Neural cell (in vitro differentiated cells): ENCODE data around the gene PDE6A. TPM values are rescaled to one million over a fixed set of nuclear protein-coding genes. Genes with fewer than 3 reads are reported as not detected.
"Not testable (repeated sequence)": the region's sequence is repeated elsewhere in the genome, so short reads cannot be mapped to it uniquely, and the experiment has no call there.

Experiments
- H2AFZ ChIP-seq: fragments of 200-600, 300-800 bp; sonication (generic), shearing (Covaris generic); 2 replicates; pipeline ENCODE4 v1.6.0; 2014; ENCODE audit warnings: low read depth, mild to moderate bottlenecking, antibody characterized with exemption, low read length, moderate library complexity
- H3F3A ChIP-seq: fragments of 200-600 bp; shearing (Covaris generic); 2 replicates; pipeline ENCODE4 v1.6.1; 2016; ENCODE audit warnings: mild to moderate bottlenecking, moderate library complexity, mixed read lengths, antibody characterized with exemption, low read length; ENCODE audit not compliant: insufficient read depth, poor library complexity, severe bottlenecking
- H3K27ac ChIP-seq: fragments of 200-600, 300-800 bp; sonication (generic), shearing (Covaris generic); 2 replicates; pipeline ENCODE4 v1.5.1; 2014; ENCODE audit warnings: mild to moderate bottlenecking, low read length, moderate library complexity
- H3K27me3 ChIP-seq: fragments of 300-800, 200-600 bp; sonication (generic), shearing (Covaris generic); 2 replicates; pipeline ENCODE4 v1.6.0; 2014; ENCODE audit warnings: mild to moderate bottlenecking, low read depth, low read length, moderate library complexity; ENCODE audit not compliant: insufficient read depth
- H3K36me3 ChIP-seq: fragments of 300-800, 200-600 bp; sonication (generic), shearing (Covaris generic); 2 replicates; pipeline ENCODE4 v1.5.1; 2014; ENCODE audit warnings: mild to moderate bottlenecking, antibody characterized with exemption, low read length, moderate library complexity; ENCODE audit not compliant: insufficient read depth
- H3K4me2 ChIP-seq: fragments of 300-800, 200-600 bp; sonication (generic), shearing (Covaris generic); 2 replicates; pipeline ENCODE4 v1.6.0; 2014; ENCODE audit warnings: mild to moderate bottlenecking, low read length
- H3K4me3 ChIP-seq: fragments of 300-800, 200-600 bp; sonication (generic), shearing (Covaris generic); 2 replicates; pipeline ENCODE4 v1.5.1; 2014; ENCODE audit warnings: mild to moderate bottlenecking, low read length, moderate library complexity
- H3K79me2 ChIP-seq: fragments of 200-600 bp; shearing (Covaris generic); replicated peaks from 2 replicates; pipeline ENCODE4 v1.6.0; 2014; ENCODE audit warnings: mild to moderate bottlenecking, low read length, moderate library complexity; ENCODE audit not compliant: insufficient read depth
- H3K9ac ChIP-seq: fragments of 300-800, 200-600 bp; sonication (generic), shearing (Covaris generic); 2 replicates; pipeline ENCODE4 v1.6.1; 2016; ENCODE audit warnings: mild to moderate bottlenecking, low read length, mixed read lengths
- H3K9me2 ChIP-seq: fragments of 200-600 bp; shearing (Covaris generic); 2 replicates; pipeline ENCODE4 v1.6.1; 2016; ENCODE audit warnings: mild to moderate bottlenecking, low read length, mixed read lengths; ENCODE audit not compliant: insufficient read depth
- H3K9me3 ChIP-seq: fragments of 200-600, 300-800 bp; sonication (generic), shearing (Covaris generic); 2 replicates; pipeline ENCODE4 v1.6.1; 2016; ENCODE audit warnings: mild to moderate bottlenecking, mixed run types, low read length, moderate library complexity, mixed read lengths
- H4K20me1 ChIP-seq: fragments of 200-600 bp; shearing (Covaris generic); 2 replicates; pipeline ENCODE4 v1.6.1; 2016; ENCODE audit warnings: mild to moderate bottlenecking, mixed run types; ENCODE audit not compliant: insufficient read depth
- CTCF ChIP-seq: fragments of 450-650 bp; IDR thresholded peaks from 2 replicates; pipeline ENCODE4 v1.5.1; 2014; ENCODE audit warnings: antibody characterized with exemption, mild to moderate bottlenecking, moderate library complexity; ENCODE audit not compliant: poor library complexity, severe bottlenecking
- EP300 ChIP-seq: fragments of 450-650 bp; conservative IDR thresholded peaks from 2 replicates; pipeline ENCODE4 v1.6.1; 2014; ENCODE audit warnings: antibody characterized with exemption, mild to moderate bottlenecking, moderate library complexity; ENCODE audit not compliant: poor library complexity, severe bottlenecking
- EZH2 ChIP-seq: fragments of 200-600, 300-800 bp; shearing (Covaris generic), sonication (generic); IDR thresholded peaks from 2 replicates; pipeline ENCODE4 v1.6.1; 2014; ENCODE audit warnings: antibody characterized with exemption, low read length, borderline replicate concordance, mild to moderate bottlenecking; ENCODE audit not compliant: insufficient read depth, poor library complexity, severe bottlenecking
- MXI1 ChIP-seq: fragments of 450-650 bp; conservative IDR thresholded peaks from 2 replicates; pipeline ENCODE4 v1.6.1; 2014; ENCODE audit warnings: antibody characterized with exemption, mild to moderate bottlenecking; ENCODE audit not compliant: poor library complexity, severe bottlenecking
- POLR2AphosphoS5 ChIP-seq: IDR thresholded peaks from 2 replicates; pipeline ENCODE4 v1.6.1; 2012
- RAD21 ChIP-seq: fragments of 450-650 bp; conservative IDR thresholded peaks from 2 replicates; pipeline ENCODE4 v1.6.1; 2014; ENCODE audit warnings: antibody characterized with exemption, mild to moderate bottlenecking, moderate library complexity
- REST ChIP-seq: IDR thresholded peaks from 2 replicates; pipeline ENCODE4 v1.6.1; 2012; ENCODE audit warnings: borderline replicate concordance
- SMC3 ChIP-seq: fragments of 450-650 bp; conservative IDR thresholded peaks from 2 replicates; pipeline ENCODE4 v1.6.1; 2014; ENCODE audit warnings: antibody characterized with exemption, mild to moderate bottlenecking, moderate library complexity; ENCODE audit not compliant: poor library complexity
- TAF1 ChIP-seq: IDR thresholded peaks from 2 replicates; pipeline ENCODE4 v1.6.1; 2012; ENCODE audit warnings: low read depth
- polyA plus RNA-seq: library from polyadenylated mRNA; depleted of rRNA; stranded (reverse); fragments of >200 nt; gene quantifications from 2 replicates; pipeline ENCODE4 v1.2.3, GENCODE V29; 2014

Gene PDE6A
- polyA plus RNA-seq, 1 donor from 2014 or later = not detected

GRCh38 chr5:149942741-149943169 lies 1.8 kb downstream of the PDE6A start:
- H3K27ac ChIP-seq, H3K9ac ChIP-seq, H3K36me3 ChIP-seq, H4K20me1 ChIP-seq, H3K4me2 ChIP-seq, H2AFZ ChIP-seq, H3K79me2 ChIP-seq, H3K9me2 ChIP-seq, H3K27me3 ChIP-seq, H3K4me3 ChIP-seq, H3K9me3 ChIP-seq, H3F3A ChIP-seq: not testable (repeated sequence)

GRCh38 chr5:149942199-149942598 lies 2.4 kb downstream of the PDE6A start:
- Histone ChIP-seq H4K20me1 (no peaks in the 10 kb centered on the region), H3K79me2 (no peaks in the 10 kb centered on the region), H2AFZ (no peak overlapping the region), H3K4me3 (no peak overlapping the region), H3K9me3 (no peaks in the 10 kb centered on the region), H3K27me3 (no peaks in the 10 kb centered on the region), H3K9me2 (no peaks in the 10 kb centered on the region), H3F3A (no peaks in the 10 kb centered on the region), H3K9ac (no peak overlapping the region), H3K27ac (no peak overlapping the region), H3K36me3 (no peaks in the 10 kb centered on the region), H3K4me2 (no peak overlapping the region)
- TF ChIP-seq EZH2 = no peak
- TF ChIP-seq TAF1 = no peak
- TF ChIP-seq POLR2AphosphoS5 = no peak
- no peak for TF ChIP-seq SMC3
- no peak for TF ChIP-seq RAD21
- TF ChIP-seq MXI1 = no peak
- no peak for TF ChIP-seq CTCF
- no peak for TF ChIP-seq EP300
- no peak for TF ChIP-seq REST

GRCh38 chr5:149941795-149942194 lies 2.8 kb downstream of the PDE6A start:
- H3K9ac ChIP-seq = no peak overlapping the region
- H3K4me3 ChIP-seq = no peak overlapping the region
- H3K9me2 ChIP-seq = no peaks in the 10 kb centered on the region
- H3K27ac ChIP-seq = no peak overlapping the region
- H3K36me3 ChIP-seq = no peaks in the 10 kb centered on the region
- no peaks in the 10 kb centered on the region for H4K20me1 ChIP-seq
- H3K4me2 ChIP-seq = no peak overlapping the region
- no peaks in the 10 kb centered on the region for H3K79me2 ChIP-seq
- no peaks in the 10 kb centered on the region for H3F3A ChIP-seq
- no peak overlapping the region for H2AFZ ChIP-seq
- no peaks in the 10 kb centered on the region for H3K27me3 ChIP-seq
- no peaks in the 10 kb centered on the region for H3K9me3 ChIP-seq
- no peak for TF ChIP-seq SMC3
- TF ChIP-seq POLR2AphosphoS5 = no peak
- TF ChIP-seq TAF1 = no peak
